NOMO-1 treated with DMSO at 0.1 percent for 48 hours (cell line): ENCODE data around the gene SETD4.
"Not testable (repeated sequence)": the region's sequence is repeated elsewhere in the genome, so short reads cannot be mapped to it uniquely, and the experiment has no call there.

Experiments
- DNase-seq: peaks from one replicate; lab custom pipeline; 2025; ENCODE audit not compliant: unreplicated experiment; lab: John Stamatoyannopoulos, UW

SETD4 gene

GRCh38 chr21:36079010-36079649 lies 18.8 kb upstream of the SETD4 start:
- DNase-seq = peak; percentile 84

GRCh38 chr21:36077758-36078157 lies 17.4 kb upstream of the SETD4 start:
- DNase-seq = no peak

DNA sequence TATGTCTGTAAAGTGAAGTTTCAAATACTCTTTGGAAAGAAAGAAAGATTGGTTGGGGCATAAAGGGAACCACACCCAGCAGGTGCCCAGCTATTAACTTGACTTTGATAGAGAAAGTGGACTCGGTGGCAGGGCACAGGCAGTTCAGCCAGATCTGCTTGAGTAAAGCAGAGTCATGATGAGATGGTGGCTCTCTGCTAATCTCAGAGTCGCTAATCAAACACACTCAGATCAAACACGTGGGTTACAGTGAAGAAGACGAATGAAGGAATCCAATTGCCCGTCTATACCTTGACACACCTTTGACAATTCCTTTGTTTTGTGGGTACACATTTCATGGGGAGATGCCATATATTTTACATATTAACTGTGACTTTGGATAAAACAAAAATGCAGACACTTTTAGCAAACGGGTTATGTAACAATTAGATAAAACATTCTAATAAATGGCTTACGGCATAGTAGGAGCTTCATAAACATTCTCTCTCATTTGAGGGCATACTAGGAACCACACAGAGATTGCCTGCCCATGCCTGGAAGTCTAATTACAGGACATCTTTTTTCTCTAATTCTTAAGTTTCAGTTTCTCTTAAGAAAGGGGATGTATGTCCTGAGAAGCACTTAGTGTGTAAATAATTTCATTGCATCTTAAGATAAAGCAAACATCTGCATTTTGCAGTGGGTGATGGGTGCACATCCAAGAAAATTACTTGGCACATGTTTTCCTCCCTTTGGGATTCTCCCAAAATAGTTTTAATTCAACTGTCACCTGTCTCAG lies 16.7 kb upstream of the SETD4 start:
- peak; percentile 66 for DNase-seq

GRCh38 chr21:36075953-36076352 lies 15.6 kb upstream of the SETD4 start:
- DNase-seq = no peak

- no peak for DNase-seq
These were observed 14.8 kb upstream of the SETD4 start for GRCh38 chr21:36075171-36075570.

DNA sequence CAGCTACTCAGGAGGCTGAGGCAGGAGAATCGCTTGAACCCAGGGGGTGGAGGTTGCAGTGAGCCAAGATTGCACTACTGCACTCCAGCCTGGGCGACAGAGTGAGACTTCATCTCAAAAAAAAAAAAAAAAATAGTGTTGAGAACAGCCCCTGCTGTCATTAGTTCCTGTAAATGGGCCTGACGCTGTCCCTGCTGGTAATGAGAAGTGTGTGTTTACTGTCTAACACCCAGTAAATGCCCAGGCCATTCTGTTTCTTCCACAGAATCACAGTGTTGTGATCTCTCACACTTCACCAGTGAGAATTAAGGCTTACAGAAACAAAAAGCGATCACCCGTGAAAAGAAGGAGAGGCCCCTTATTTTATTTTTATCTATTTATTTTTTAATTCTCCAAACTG lies 13.6 kb upstream of the SETD4 start:
- DNase-seq = not testable (repeated sequence)

GRCh38 chr21:36073181-36073580 lies 12.9 kb upstream of the SETD4 start:
- no peak for DNase-seq

- DNase-seq = no peak
These were observed 12.3 kb upstream of the SETD4 start for GRCh38 chr21:36072453-36073162.

DNA sequence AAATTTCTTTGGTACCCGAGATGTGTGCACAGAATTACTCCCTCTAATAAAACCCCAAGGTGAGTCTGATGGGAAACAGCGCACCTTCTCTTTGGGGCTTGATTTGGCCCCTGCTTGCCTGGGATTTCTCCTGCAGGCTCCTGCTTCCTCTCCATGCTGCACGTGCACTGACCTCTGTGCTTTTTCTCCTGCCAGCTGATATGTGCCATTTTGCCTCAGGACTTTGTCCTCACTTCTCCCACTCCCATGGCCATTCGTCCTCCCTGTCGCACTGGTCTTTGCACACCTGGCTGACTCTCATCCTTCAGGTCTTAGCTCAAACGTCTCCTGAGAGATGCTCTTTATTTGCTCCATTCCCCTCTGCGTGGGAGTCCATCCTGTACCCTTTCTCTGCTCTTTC lies 10.7 kb upstream of the SETD4 start:
- no peak for DNase-seq

- peak; percentile 87 for DNase-seq
These were observed 9.6 kb upstream of the SETD4 start, which contains the start of gene CBR1 for GRCh38 chr21:36069713-36070583. CBR1 (plus strand) TSS chr21:36070024; CDS start chr21:36070116, 92 bp downstream.

DNA sequence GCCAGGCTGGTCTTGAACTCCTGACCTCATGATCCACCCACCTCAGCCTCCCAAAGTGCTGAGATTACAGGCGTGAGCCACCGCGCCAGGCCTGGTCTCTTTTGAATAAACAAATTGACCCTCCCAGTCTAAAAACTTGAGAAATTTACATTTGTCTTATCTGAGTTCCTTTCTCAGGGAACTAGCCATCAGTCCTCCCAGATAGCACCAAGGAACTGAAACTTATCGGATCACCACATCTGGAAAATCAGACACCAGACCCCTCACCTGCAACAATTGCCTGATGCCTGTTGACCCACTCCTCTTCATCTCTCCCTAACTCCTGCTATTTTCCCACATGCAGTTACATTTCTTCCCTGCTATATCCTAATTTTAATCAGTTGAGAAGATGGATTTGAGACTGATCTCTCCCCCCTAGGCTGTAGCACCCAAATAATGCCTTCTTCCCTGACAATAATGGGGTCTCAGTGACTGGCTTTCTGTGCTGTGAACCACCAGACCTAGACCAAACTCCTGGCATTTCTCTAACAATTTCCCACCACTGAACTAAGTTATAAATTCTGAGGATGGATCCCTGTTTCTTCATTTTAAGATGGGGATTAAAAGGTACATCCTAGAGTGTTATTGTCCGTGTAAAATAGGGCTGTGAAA lies 8.5 kb upstream of the SETD4 start:
- no peak for DNase-seq

DNA sequence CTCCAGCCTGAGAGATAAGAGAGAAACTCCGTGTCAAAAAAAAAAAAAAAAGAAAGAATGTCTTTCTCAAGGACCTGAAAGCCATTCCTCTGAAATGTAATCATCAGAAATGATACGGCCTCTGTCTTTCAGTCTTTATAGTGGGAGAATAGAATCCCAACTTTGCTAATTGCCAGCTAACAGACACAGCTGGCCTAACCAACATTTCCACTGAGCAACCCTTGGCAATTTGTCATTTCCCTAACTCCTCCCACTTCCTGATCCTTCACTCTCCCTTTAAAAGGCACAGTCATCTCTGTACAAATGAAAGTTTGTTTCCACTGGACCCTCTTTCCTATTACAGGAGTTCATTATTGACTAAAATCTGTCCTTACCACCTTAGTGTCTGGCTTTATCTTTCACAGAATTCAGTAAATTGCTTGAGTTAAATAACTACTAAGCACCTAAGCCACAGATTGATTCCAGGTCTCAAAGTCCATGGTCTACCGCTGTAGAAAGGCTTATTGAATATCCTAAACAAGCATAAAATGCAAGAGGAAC lies 5.2 kb upstream of the SETD4 start:
- peak; percentile 52 for DNase-seq

DNA sequence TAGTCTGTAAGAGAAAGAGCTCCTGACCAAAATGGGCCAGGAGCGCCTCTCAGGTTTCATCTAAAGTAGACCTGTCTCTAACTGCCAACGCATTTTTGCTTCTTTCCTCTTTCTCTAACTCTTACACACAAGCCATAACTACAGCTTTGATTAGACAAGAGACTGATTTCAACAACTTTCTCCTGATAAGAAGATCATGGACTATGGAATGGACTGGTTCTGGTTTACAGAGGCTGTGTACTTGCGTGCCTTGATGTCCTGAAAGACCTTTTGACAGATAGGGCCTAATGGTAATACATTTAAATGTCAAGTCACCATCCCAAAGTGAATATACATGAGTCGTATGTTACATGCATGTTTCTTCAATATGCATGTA lies 3.7 kb upstream of the SETD4 start:
- DNase-seq = no peak

- no peak for DNase-seq
These were observed 3.2 kb upstream of the SETD4 start for GRCh38 chr21:36063375-36064084.

GRCh38 chr21:36061445-36061844 lies 1.1 kb upstream of the SETD4 start:
- no peak for DNase-seq

GRCh38 chr21:36059823-36060158 lies 535 bp downstream of the SETD4 start:
- DNase-seq = peak; percentile 51

DNA sequence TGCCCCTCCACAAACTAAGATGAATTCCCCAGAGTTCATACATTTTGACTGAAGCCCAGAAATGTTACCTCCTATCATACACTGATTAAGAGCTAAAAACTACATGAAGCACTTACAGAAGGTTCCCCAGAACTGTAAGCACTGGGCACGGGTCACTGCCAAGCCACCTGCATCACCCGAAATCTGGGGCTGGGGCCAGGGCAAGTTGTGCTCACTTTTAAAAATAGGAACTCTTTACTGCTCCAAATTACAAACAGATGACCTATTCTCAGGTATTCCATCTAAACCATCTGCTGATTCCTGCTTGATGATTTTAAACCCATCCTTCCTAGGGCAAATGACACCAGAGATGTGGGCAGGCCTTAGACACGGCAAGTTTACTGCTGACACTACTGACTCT lies 4.8 kb downstream of the SETD4 start:
- no peak for DNase-seq

DNA sequence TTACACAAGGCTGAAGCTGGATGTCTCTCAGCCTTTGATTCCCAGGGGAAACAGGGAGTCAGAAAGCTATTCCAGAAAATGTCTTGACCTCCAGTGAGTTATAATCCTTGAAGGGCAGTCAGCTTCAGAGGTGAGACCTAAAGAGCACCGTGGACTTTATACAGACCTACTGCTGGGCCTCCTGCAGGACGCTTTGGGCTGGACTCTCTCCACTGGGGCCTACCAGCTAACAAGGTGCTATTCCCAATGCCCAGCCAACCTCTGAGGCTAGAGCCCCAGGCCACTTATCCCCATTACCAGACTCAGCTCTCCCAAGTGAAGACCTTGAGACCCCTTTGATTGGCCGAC lies 6.6 kb downstream of the SETD4 start:
- DNase-seq = no peak

GRCh38 chr21:36052860-36053714 lies 7.2 kb downstream of the SETD4 start:
- DNase-seq = no peak
